PC-3 (cell line): ENCODE data around the gene RHOBTB3.

Source experiments
- CTCF ChIP-seq: fragments of 300-600 bp; sonication (generic); conservative IDR thresholded peaks from 2 replicates; pipeline ENCODE4 v1.5.1; 2017; ENCODE audit warnings: antibody characterized with exemption, low read depth, mild to moderate bottlenecking, low read length
- EZH2 ChIP-seq: fragments of 300-600 bp; sonication (generic); IDR thresholded peaks from one replicate; pipeline ENCODE4 v1.6.1; 2017; ENCODE audit warnings: antibody characterized with exemption, mild to moderate bottlenecking, low read length; ENCODE audit not compliant: unreplicated experiment

GRCh38 chr5:95794070-95794516, 63.0 kb downstream of the RHOBTB3 start:
- TF ChIP-seq EZH2 (no peak), CTCF (no peak)
